Panc1 (cell line): ENCODE measurements around the gene KNSTRN.

Experiments
- CTCF ChIP-seq: fragments of 450-650 bp; IDR thresholded peaks from 2 replicates; pipeline ENCODE4 v1.5.1; 2017; ENCODE audit warnings: mild to moderate bottlenecking
- POLR2AphosphoS5 ChIP-seq: IDR thresholded peaks from 2 replicates; pipeline ENCODE4 v1.6.1; 2012; ENCODE audit warnings: mild to moderate bottlenecking, low read depth, low read length, moderate library complexity
- REST ChIP-seq, 2 experiments: IDR thresholded peaks; 2 replicates each; pipeline ENCODE4 v1.6.1; 2011 to 2012; ENCODE audit warnings: low read depth in 2 of 2, control low read depth in 1 of 2, low read length in 1 of 2, mild to moderate bottlenecking in 1 of 2, moderate library complexity in 1 of 2; ENCODE audit not compliant: insufficient read depth in 1 of 2
- SIN3A ChIP-seq: IDR thresholded peaks from 2 replicates; pipeline ENCODE4 v1.6.1; 2012; ENCODE audit warnings: low read depth, mild to moderate bottlenecking, low read length, moderate library complexity, borderline replicate concordance; ENCODE audit not compliant: insufficient read depth
- TCF7L2 ChIP-seq: IDR thresholded peaks from 2 replicates; pipeline ENCODE4 v1.6.1; 2011; ENCODE audit warnings: mild to moderate bottlenecking, low read depth, low read length, inconsistent platforms

GRCh38 chr15:40333922-40334492 lies 48.5 kb upstream of the KNSTRN start:
- TF ChIP-seq CTCF = no peak
- no peak for TF ChIP-seq REST (IDR thresholded peaks at IDR 0.05; ENCODE audit: insufficient read depth in 1 of 2, low read depth in 2 of 2, low read length in 1 of 2)
- TF ChIP-seq POLR2AphosphoS5 = no peak; the same call in 1 of the 2 replicates
- no peak for TF ChIP-seq TCF7L2
- no peak for TF ChIP-seq SIN3A
